ENCODE measurements around the gene MGAM2.

MGAM2 gene

GRCh38 chr7:142175594-142175993 lies 64.1 kb downstream of the MGAM2 start:
- DNase-seq (ENCODE audit: low read depth in 2 of 2): no peak

- no peak for DNase-seq (ENCODE audit: low read depth in 2 of 2)
Measured at GRCh38 chr7:142176901-142177300, 65.4 kb downstream of the MGAM2 start.

- DNase-seq (ENCODE audit: low read depth in 2 of 2): no peak
Measured at GRCh38 chr7:142177869-142178268, 66.4 kb downstream of the MGAM2 start.

- no peak for DNase-seq (ENCODE audit: low read depth in 2 of 2)
Measured at GRCh38 chr7:142180426-142180825, 68.9 kb downstream of the MGAM2 start.

- no peak for DNase-seq (ENCODE audit: low read depth in 2 of 2)
Measured at GRCh38 chr7:142181211-142181610, 69.7 kb downstream of the MGAM2 start.

GRCh38 chr7:142181966-142182365 lies 70.4 kb downstream of the MGAM2 start:
- no peak for DNase-seq (ENCODE audit: low read depth in 2 of 2)

GRCh38 chr7:142185069-142185468 lies 73.6 kb downstream of the MGAM2 start:
- no peak for DNase-seq (ENCODE audit: low read depth in 2 of 2)

- no peak for DNase-seq (ENCODE audit: low read depth in 2 of 2)
Measured at GRCh38 chr7:142185801-142186200, 74.3 kb downstream of the MGAM2 start.

GRCh38 chr7:142188154-142188553 lies 76.6 kb downstream of the MGAM2 start:
- no peak for DNase-seq (ENCODE audit: low read depth in 2 of 2)

- DNase-seq (ENCODE audit: low read depth in 2 of 2): no peak
Measured at GRCh38 chr7:142188846-142189245, 77.3 kb downstream of the MGAM2 start.

GRCh38 chr7:142194201-142194600 lies 82.7 kb downstream of the MGAM2 start:
- no peak for DNase-seq (ENCODE audit: low read depth in 2 of 2)

GRCh38 chr7:142196066-142196840 lies 84.7 kb downstream of the MGAM2 start:
- DNase-seq (ENCODE audit: low read depth in 2 of 2): no peak

- no peak for DNase-seq (ENCODE audit: low read depth in 2 of 2)
Measured at GRCh38 chr7:142200206-142200605, 88.7 kb downstream of the MGAM2 start.

GRCh38 chr7:142228537-142229104 lies 117.1 kb downstream of the MGAM2 start:
- DNase-seq (ENCODE audit: low read depth in 2 of 2): no peak

GRCh38 chr7:142231716-142232115 lies 120.2 kb downstream of the MGAM2 start:
- DNase-seq (ENCODE audit: low read depth in 2 of 2): no peak

GRCh38 chr7:142240546-142240945 lies 129.0 kb downstream of the MGAM2 start:
- no peak for DNase-seq (ENCODE audit: low read depth in 2 of 2)

GRCh38 chr7:142243823-142244222 lies 132.3 kb downstream of the MGAM2 start:
- no peak for DNase-seq (ENCODE audit: low read depth in 2 of 2)

- no peak for DNase-seq (ENCODE audit: low read depth in 2 of 2)
Measured at GRCh38 chr7:142248166-142249160, 136.9 kb downstream of the MGAM2 start.

- DNase-seq (ENCODE audit: low read depth in 2 of 2): no peak
Measured at GRCh38 chr7:142249918-142250317, 138.4 kb downstream of the MGAM2 start.

GRCh38 chr7:142250705-142251104 lies 139.2 kb downstream of the MGAM2 start:
- no peak for DNase-seq (ENCODE audit: low read depth in 2 of 2)

GRCh38 chr7:142257958-142258357 lies 146.4 kb downstream of the MGAM2 start, which contains the start of gene PRSS58:
PRSS58 (minus strand) TSS chr7:142258058; CDS start chr7:142257707, 351 bp downstream.
- DNase-seq (ENCODE audit: low read depth in 2 of 2): no peak

All from stimulated activated CD8-positive, alpha-beta memory T cell treated with anti-CD3 and anti-CD28 coated beads, Interleukin-15, amount 100 ng/mL, for 4 hours (primary cell).